K562 (cell line): Measurements from ENCODE around the gene MATR3. TPM values are rescaled to one million over a fixed set of nuclear protein-coding genes. Genes with fewer than 3 reads are reported as not detected.

Source experiments
- BRCA1 ChIP-seq, 2 experiments: fragments of 450-650 bp in 1 of 2; sonication (generic) in 1 of 2; formaldehyde crosslinking in 1 of 2; IDR thresholded peaks; 2 replicates each; pipeline versions ENCODE4 v1.5.0 to v1.6.1; 2017 to 2020; ENCODE audit warnings: mild to moderate bottlenecking in 1 of 2, missing genetic modification reagents in 1 of 2
- C11orf30 ChIP-seq: fragments of 450-650 bp; IDR thresholded peaks from 2 replicates; pipeline ENCODE4 v1.6.1; 2016; ENCODE audit warnings: low read depth, mild to moderate bottlenecking
- ETS1 ChIP-seq: conservative IDR thresholded peaks from 2 replicates; pipeline ENCODE4 v1.6.1; 2011; ENCODE audit warnings: low read depth, mild to moderate bottlenecking, low read length; ENCODE audit not compliant: control insufficient read depth
- MIER1 ChIP-seq: fragments of 450-650 bp; IDR thresholded peaks from 2 replicates; pipeline ENCODE4 v1.6.1; 2016; ENCODE audit warnings: antibody characterized with exemption, mild to moderate bottlenecking, low read depth
- NUFIP1 ChIP-seq: fragments of 450-650 bp; IDR thresholded peaks from 2 replicates; pipeline ENCODE4 v1.6.1; 2018; ENCODE audit not compliant: partially characterized antibody
- RUNX1 ChIP-seq: sonication (generic); IDR thresholded peaks from 2 replicates; pipeline ENCODE4 v1.6.1; 2016; ENCODE audit warnings: antibody characterized with exemption, low read depth
- SLC30A9 ChIP-seq: fragments of 250-450 bp; sonication (Bioruptor Pico); IDR thresholded peaks from 2 replicates; pipeline ENCODE4 v1.8.0; 2022; ENCODE audit warnings: mild to moderate bottlenecking, moderate library complexity
- SNIP1 ChIP-seq: fragments of 450-650 bp; IDR thresholded peaks from 2 replicates; pipeline ENCODE4 v1.7.1; 2017; ENCODE audit warnings: low read depth, mild to moderate bottlenecking
- TEAD1 ChIP-seq, 2 experiments: fragments of 450-650 bp in 1 of 2; sonication (generic) in 1 of 2; formaldehyde crosslinking; IDR thresholded peaks; 2 replicates each; pipeline versions ENCODE4 v1.4.0 to v1.8.0; 2020 to 2022; ENCODE audit warnings: mild to moderate bottlenecking in 2 of 2, missing genetic modification reagents in 1 of 2
- TGIF2 ChIP-seq: sonication (generic); formaldehyde crosslinking; IDR thresholded peaks from 2 replicates; pipeline ENCODE4 v1.8.1; 2022; ENCODE audit warnings: mild to moderate bottlenecking, missing genetic modification reagents, moderate library complexity
- WHSC1 ChIP-seq: IDR thresholded peaks from one replicate; pipeline ENCODE4 v1.6.1; 2012; ENCODE audit warnings: low read length, control low read depth, inconsistent platforms
- YBX1 ChIP-seq: fragments of 450-650 bp; IDR thresholded peaks from 2 replicates; pipeline ENCODE4 v1.7.1; 2016; ENCODE audit warnings: mild to moderate bottlenecking
- ZBTB7A ChIP-seq: IDR thresholded peaks from 2 replicates; pipeline ENCODE4 v1.6.1; 2011; ENCODE audit warnings: low read depth, mild to moderate bottlenecking, low read length, moderate library complexity, borderline replicate concordance; ENCODE audit not compliant: control insufficient read depth
- ZNF282 ChIP-seq: sonication (generic); formaldehyde crosslinking; IDR thresholded peaks from 2 replicates; pipeline ENCODE4 v1.8.1; 2023; ENCODE audit warnings: missing genetic modification reagents
- ZNF436 ChIP-seq: fragments of 250-450, 450-650 bp; sonication (Bioruptor Pico); formaldehyde crosslinking; IDR thresholded peaks from 2 replicates; pipeline ENCODE4 v1.7.0; 2020; ENCODE audit warnings: mild to moderate bottlenecking
- ZNF696 ChIP-seq: fragments of 250-450 bp; sonication (Bioruptor Pico); conservative IDR thresholded peaks from 2 replicates; pipeline ENCODE4 v1.4.0; 2020; ENCODE audit warnings: mild to moderate bottlenecking, moderate library complexity
- polyA plus RNA-seq, 8 experiments: library from polyadenylated mRNA; depleted of rRNA in 4 of 8; stranded (reverse) in 5 of 8; unstranded in 3 of 8; fragments of >200 nt; fragmentation: Nextera tagmentation in 2 of 8; fragmentation: Illumina TruSeq in 1 of 8; extraction: Ambion mirVana in 2 of 8; extraction: Trizol in 1 of 8; gene quantifications; 2 replicates each; pipeline versions ENCODE4 v1.2.1 to v1.2.3, GENCODE V29; 2011 to 2014; ENCODE audit warnings: inconsistent platforms in 1 of 8, missing spikeins in 1 of 8
- total RNA-seq, 7 experiments: library from RNA; depleted of rRNA in 6 of 7; stranded (reverse); fragments of >200 nt in 6 of 7; fragmentation: Illumina TruSeq in 2 of 7; extraction: Trizol in 2 of 7; gene quantifications; 2 replicates each; pipeline versions ENCODE4 v1.2.1 to v1.2.3, GENCODE V29; 2011 to 2021; ENCODE audit warnings: low replicate concordance in 1 of 7
- TF ChIP-seq, protein P1 (sequence below), 2 experiments: fragments of 450-650 bp in 1 of 2; IDR thresholded peaks; 2 replicates each; pipeline ENCODE4 v1.6.1; 2011 to 2017; ENCODE audit warnings: low read depth in 2 of 2, antibody characterized with exemption in 1 of 2, borderline replicate concordance in 1 of 2, low read length in 1 of 2, mild to moderate bottlenecking in 1 of 2, mixed read lengths in 1 of 2; ENCODE audit not compliant: control insufficient read depth in 1 of 2
- TF ChIP-seq, protein P2 (sequence below): fragments of 150-350 bp; IDR thresholded peaks from 2 replicates; pipeline ENCODE4 v1.6.1; 2014; ENCODE audit warnings: low read depth, mild to moderate bottlenecking, low read length, borderline replicate concordance

MATR3 gene
- total and polyA plus RNA-seq, 9 of the 15 experiments (the other 6 are each of a cell fraction or from before 2014, with no cell fraction given): 150 to 425 (median 263) TPM

GRCh38 chr5:139273572-139274289, 19.8 kb upstream of the MATR3 start (continued):
- TF ChIP-seq, protein P1, sequence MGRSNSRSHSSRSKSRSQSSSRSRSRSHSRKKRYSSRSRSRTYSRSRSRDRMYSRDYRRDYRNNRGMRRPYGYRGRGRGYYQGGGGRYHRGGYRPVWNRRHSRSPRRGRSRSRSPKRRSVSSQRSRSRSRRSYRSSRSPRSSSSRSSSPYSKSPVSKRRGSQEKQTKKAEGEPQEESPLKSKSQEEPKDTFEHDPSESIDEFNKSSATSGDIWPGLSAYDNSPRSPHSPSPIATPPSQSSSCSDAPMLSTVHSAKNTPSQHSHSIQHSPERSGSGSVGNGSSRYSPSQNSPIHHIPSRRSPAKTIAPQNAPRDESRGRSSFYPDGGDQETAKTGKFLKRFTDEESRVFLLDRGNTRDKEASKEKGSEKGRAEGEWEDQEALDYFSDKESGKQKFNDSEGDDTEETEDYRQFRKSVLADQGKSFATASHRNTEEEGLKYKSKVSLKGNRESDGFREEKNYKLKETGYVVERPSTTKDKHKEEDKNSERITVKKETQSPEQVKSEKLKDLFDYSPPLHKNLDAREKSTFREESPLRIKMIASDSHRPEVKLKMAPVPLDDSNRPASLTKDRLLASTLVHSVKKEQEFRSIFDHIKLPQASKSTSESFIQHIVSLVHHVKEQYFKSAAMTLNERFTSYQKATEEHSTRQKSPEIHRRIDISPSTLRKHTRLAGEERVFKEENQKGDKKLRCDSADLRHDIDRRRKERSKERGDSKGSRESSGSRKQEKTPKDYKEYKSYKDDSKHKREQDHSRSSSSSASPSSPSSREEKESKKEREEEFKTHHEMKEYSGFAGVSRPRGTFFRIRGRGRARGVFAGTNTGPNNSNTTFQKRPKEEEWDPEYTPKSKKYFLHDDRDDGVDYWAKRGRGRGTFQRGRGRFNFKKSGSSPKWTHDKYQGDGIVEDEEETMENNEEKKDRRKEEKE (IDR thresholded peaks at IDR 0.05; ENCODE audit: borderline replicate concordance in 1 of 2, control insufficient read depth in 1 of 2, low read depth in 2 of 2, low read length in 1 of 2): no peak
- TF ChIP-seq SNIP1 (no peak), WHSC1 (no peak), SLC30A9 (no peak), RUNX1 (no peak), C11orf30 (no peak), ETS1 (peak; percentile 88; the same call in 1 of the 2 replicates), BRCA1 (IDR thresholded peaks at IDR 0.05) (no peak), BRCA1 (CRISPR knock-in tag; IDR thresholded peaks at IDR 0.05) (no peak), NUFIP1 (no peak), ZNF436 (no peak), YBX1 (no peak), MIER1 (no peak), ZNF696 (CRISPR knock-in tag) (no peak), TEAD1 (CRISPR knock-in tag; IDR thresholded peaks at IDR 0.05) (peak in 1 of 2 experiments; percentile 28; a peak in 2 of 4 replicates), ZBTB7A (no peak), TGIF2 (CRISPR knock-in tag) (no peak), ZNF282 (CRISPR knock-in tag) (no peak)
- TF ChIP-seq, protein P2, sequence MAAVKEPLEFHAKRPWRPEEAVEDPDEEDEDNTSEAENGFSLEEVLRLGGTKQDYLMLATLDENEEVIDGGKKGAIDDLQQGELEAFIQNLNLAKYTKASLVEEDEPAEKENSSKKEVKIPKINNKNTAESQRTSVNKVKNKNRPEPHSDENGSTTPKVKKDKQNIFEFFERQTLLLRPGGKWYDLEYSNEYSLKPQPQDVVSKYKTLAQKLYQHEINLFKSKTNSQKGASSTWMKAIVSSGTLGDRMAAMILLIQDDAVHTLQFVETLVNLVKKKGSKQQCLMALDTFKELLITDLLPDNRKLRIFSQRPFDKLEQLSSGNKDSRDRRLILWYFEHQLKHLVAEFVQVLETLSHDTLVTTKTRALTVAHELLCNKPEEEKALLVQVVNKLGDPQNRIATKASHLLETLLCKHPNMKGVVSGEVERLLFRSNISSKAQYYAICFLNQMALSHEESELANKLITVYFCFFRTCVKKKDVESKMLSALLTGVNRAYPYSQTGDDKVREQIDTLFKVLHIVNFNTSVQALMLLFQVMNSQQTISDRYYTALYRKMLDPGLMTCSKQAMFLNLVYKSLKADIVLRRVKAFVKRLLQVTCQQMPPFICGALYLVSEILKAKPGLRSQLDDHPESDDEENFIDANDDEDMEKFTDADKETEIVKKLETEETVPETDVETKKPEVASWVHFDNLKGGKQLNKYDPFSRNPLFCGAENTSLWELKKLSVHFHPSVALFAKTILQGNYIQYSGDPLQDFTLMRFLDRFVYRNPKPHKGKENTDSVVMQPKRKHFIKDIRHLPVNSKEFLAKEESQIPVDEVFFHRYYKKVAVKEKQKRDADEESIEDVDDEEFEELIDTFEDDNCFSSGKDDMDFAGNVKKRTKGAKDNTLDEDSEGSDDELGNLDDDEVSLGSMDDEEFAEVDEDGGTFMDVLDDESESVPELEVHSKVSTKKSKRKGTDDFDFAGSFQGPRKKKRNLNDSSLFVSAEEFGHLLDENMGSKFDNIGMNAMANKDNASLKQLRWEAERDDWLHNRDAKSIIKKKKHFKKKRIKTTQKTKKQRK: no peak
